GM21515 (cell line): ENCODE measurements around the gene CTBS.
"Not testable (repeated sequence)": the region's sequence is repeated elsewhere in the genome, so short reads cannot be mapped to it uniquely, and the experiment has no call there.

ENCODE experiments used
- ATAC-seq: cut with Tn5 transposase; IDR thresholded peaks from one replicate; pipeline ENCODE4 v1.9.1; 2021; ENCODE audit not compliant: unreplicated experiment

The CTBS gene

GRCh38 chr1:84573967-84574842 lies at the start of gene CTBS:
CTBS (minus strand) TSS chr1:84574440; CDS start chr1:84574415, 25 bp downstream.
- ATAC-seq: peak; percentile 85

- no peak for ATAC-seq
Measured at GRCh38 chr1:84621553-84621952, 47.3 kb upstream of the CTBS start.

GRCh38 chr1:84620720-84621313 lies 46.6 kb upstream of the CTBS start:
- peak; percentile 96 for ATAC-seq

GRCh38 chr1:84619383-84620102 lies 45.3 kb upstream of the CTBS start:
- no peak for ATAC-seq

- ATAC-seq: no peak
Measured at GRCh38 chr1:84617349-84617748, 43.1 kb upstream of the CTBS start.

GRCh38 chr1:84615790-84616189 lies 41.5 kb upstream of the CTBS start:
- ATAC-seq: no peak

GRCh38 chr1:84613887-84614286 lies 39.6 kb upstream of the CTBS start:
- no peak for ATAC-seq

GRCh38 chr1:84613026-84613425 lies 38.8 kb upstream of the CTBS start:
- ATAC-seq: no peak

GRCh38 chr1:84611796-84612195 lies 37.6 kb upstream of the CTBS start:
- ATAC-seq: no peak

- ATAC-seq: no peak
Measured at GRCh38 chr1:84611091-84611490, 36.9 kb upstream of the CTBS start.

GRCh38 chr1:84606977-84607376 lies 32.7 kb upstream of the CTBS start:
- ATAC-seq: no peak

GRCh38 chr1:84605157-84605556 lies 30.9 kb upstream of the CTBS start:
- ATAC-seq: no peak

- ATAC-seq: no peak
Measured at GRCh38 chr1:84603941-84604830, 29.9 kb upstream of the CTBS start.

GRCh38 chr1:84603223-84603622 lies 29.0 kb upstream of the CTBS start:
- ATAC-seq: no peak

GRCh38 chr1:84600796-84601195 lies 26.6 kb upstream of the CTBS start:
- no peak for ATAC-seq

GRCh38 chr1:84598846-84599741 lies 24.9 kb upstream of the CTBS start:
- ATAC-seq: peak; percentile 79

GRCh38 chr1:84598418-84598817 lies 24.2 kb upstream of the CTBS start:
- no peak for ATAC-seq

- no peak for ATAC-seq
Measured at GRCh38 chr1:84597011-84597410, 22.8 kb upstream of the CTBS start.

GRCh38 chr1:84594959-84595358 lies 20.7 kb upstream of the CTBS start:
- not testable (repeated sequence) for ATAC-seq

GRCh38 chr1:84587099-84587498 lies 12.9 kb upstream of the CTBS start:
- ATAC-seq: no peak
